GM12892 (cell line): ENCODE data around the gene ATP8A2.

ENCODE experiments used
- POLR2AphosphoS5 ChIP-seq: IDR thresholded peaks from 2 replicates; pipeline ENCODE4 v1.6.1; 2011; ENCODE audit warnings: low read depth, low read length, control low read depth
- TAF1 ChIP-seq: IDR thresholded peaks from 2 replicates; pipeline ENCODE4 v1.6.1; 2011; ENCODE audit warnings: low read depth, mild to moderate bottlenecking, control low read depth, low read length, borderline replicate concordance

GRCh38 chr13:25659091-25659795 lies 287.5 kb downstream of the ATP8A2 start:
- no peak for TF ChIP-seq TAF1
- no peak for TF ChIP-seq POLR2AphosphoS5
